A172 (cell line): ENCODE results near the gene RCOR1. TPM values are rescaled to one million over a fixed set of nuclear protein-coding genes. Genes with fewer than 3 reads are reported as not detected.
"Not testable (repeated sequence)": the region's sequence is repeated elsewhere in the genome, so short reads cannot be mapped to it uniquely, and the experiment has no call there.

ENCODE experiments used
- DNase-seq: peaks from one replicate; pipeline ENCODE4 v3.0.0-alpha.2; 2015; ENCODE audit warnings: low spot score
- total RNA-seq: library from RNA; depleted of rRNA; stranded (reverse); fragments of >200 nt; shearing (Covaris generic); gene quantifications from 2 replicates; pipeline ENCODE4 v1.2.3, GENCODE V29; 2014

The RCOR1 gene
- total RNA-seq, 1 experiment from 2014 or later, result 11.1 TPM

- no peak for DNase-seq
These were observed 157.9 kb downstream of the RCOR1 start for GRCh38 chr14:102750376-102750775.

- no peak for DNase-seq
These were observed 158.6 kb downstream of the RCOR1 start for GRCh38 chr14:102751088-102751487.

GRCh38 chr14:102752239-102752847, 159.9 kb downstream of the RCOR1 start:
- no peak for DNase-seq

GRCh38 chr14:102754370-102755262, 162.2 kb downstream of the RCOR1 start:
- DNase-seq, result no peak

GRCh38 chr14:102757646-102758045, 165.2 kb downstream of the RCOR1 start:
- no peak for DNase-seq

GRCh38 chr14:102758087-102758486, 165.6 kb downstream of the RCOR1 start:
- no peak for DNase-seq

GRCh38 chr14:102759456-102760187, 167.2 kb downstream of the RCOR1 start:
- no peak for DNase-seq

GRCh38 chr14:102760496-102761193, 168.2 kb downstream of the RCOR1 start:
- no peak for DNase-seq

- no peak for DNase-seq
These were observed 168.8 kb downstream of the RCOR1 start for GRCh38 chr14:102761206-102761605.

GRCh38 chr14:102764220-102764671, 171.8 kb downstream of the RCOR1 start:
- DNase-seq, result no peak

- DNase-seq, result not testable (repeated sequence)
These were observed 173.3 kb downstream of the RCOR1 start for GRCh38 chr14:102765770-102766169.

GRCh38 chr14:102768223-102769048, 176.0 kb downstream of the RCOR1 start:
- DNase-seq, result no peak

- DNase-seq, result no peak
These were observed 176.5 kb downstream of the RCOR1 start for GRCh38 chr14:102769049-102769327.

GRCh38 chr14:102770147-102771123, 178.0 kb downstream of the RCOR1 start:
- no peak for DNase-seq

GRCh38 chr14:102771144-102771543, 178.7 kb downstream of the RCOR1 start:
- no peak for DNase-seq

GRCh38 chr14:102772781-102773570, 180.5 kb downstream of the RCOR1 start:
- no peak for DNase-seq

GRCh38 chr14:102774391-102775153, 182.1 kb downstream of the RCOR1 start:
- DNase-seq, result peak; percentile 57
